ENCODE data around the gene TAS2R3.

Gene TAS2R3

GRCh38 chr7:141785706-141786552, 22.0 kb downstream of the TAS2R3 start:
- no peak for DNase-seq (ENCODE audit: low read depth)

GRCh38 chr7:141788296-141788695, 24.4 kb downstream of the TAS2R3 start:
- no peak for DNase-seq (ENCODE audit: low read depth)

GRCh38 chr7:141789917-141790316, 26.0 kb downstream of the TAS2R3 start, which contains the start of gene TAS2R5:
TSS of gene TAS2R5 (plus strand) at chr7:141790217. CDS start at chr7:141790362, 145 bp downstream.
- no peak for DNase-seq (ENCODE audit: low read depth)

GRCh38 chr7:141792526-141792925, 28.6 kb downstream of the TAS2R3 start:
- no peak for DNase-seq (ENCODE audit: low read depth)
